Lower lobe of right lung (tissue), 2 donors: Measurements from ENCODE around the gene ACADVL. TPM values are rescaled to one million over a fixed set of nuclear protein-coding genes. Genes with fewer than 3 reads are reported as not detected.

Source experiments
- ATAC-seq, 2 donors: fragments of 200-7000 bp; cut with Tn5 transposase; one replicate each; pipeline ENCODE4 v1.9.1; 2020 to 2022; ENCODE audit warnings: mild to moderate bottlenecking in 2 of 2, moderate library complexity in 2 of 2
- DNase-seq: peaks from one replicate; pipeline ENCODE4 v3.0.0-alpha.2; 2020
- H3K27ac ChIP-seq: fragments of 200-600 bp; one replicate; pipeline ENCODE4 v1.8.0; 2022
- H3K27me3 ChIP-seq: fragments of 200-600 bp; one replicate; pipeline ENCODE4 v1.8.0; 2022; ENCODE audit warnings: low read depth
- H3K36me3 ChIP-seq: fragments of 200-600 bp; one replicate; pipeline ENCODE4 v1.8.0; 2022; ENCODE audit warnings: mild to moderate bottlenecking
- H3K4me1 ChIP-seq: fragments of 200-600 bp; one replicate; pipeline ENCODE4 v1.8.0; 2022
- H3K4me3 ChIP-seq: fragments of 200-600 bp; one replicate; pipeline ENCODE4 v1.8.0; 2022; ENCODE audit warnings: mild to moderate bottlenecking
- H3K9me3 ChIP-seq: fragments of 200-600 bp; one replicate; pipeline ENCODE4 v1.8.0; 2022
- intact Hi-C: fragments of 100-400 bp; cut with DNase I; formaldehyde crosslinking; loops from one replicate; pipeline ENCODE4 v1.11.0; 2022
- total RNA-seq: library from RNA; stranded (reverse); fragmentation: NEBNext Ultra II Directional; extraction: Animal tissue kit (Norgen Biotek cat#: 25700); gene quantifications from one replicate; pipeline ENCODE4 v1.2.1, GENCODE V29; 2021
- TF ChIP-seq, protein P1 (sequence below): fragments of 200-600 bp; IDR thresholded peaks from one replicate; pipeline ENCODE4 v1.8.0; 2022; ENCODE audit warnings: antibody characterized with exemption, mild to moderate bottlenecking
- donor health status: DM: no; HTN: yes; CAD: no; lungs with severe emphysema.

ACADVL gene
- total RNA-seq, 1 donor from 2014 or later: 576 TPM

- H3K27ac ChIP-seq: no peak overlapping the region
- H3K27me3 ChIP-seq: no peaks in the 10 kb centered on the region
- no peak overlapping the region for H3K4me3 ChIP-seq
- peaks cover 4% of the 10 kb centered on the region for H3K4me1 ChIP-seq
- TF ChIP-seq, protein P1, sequence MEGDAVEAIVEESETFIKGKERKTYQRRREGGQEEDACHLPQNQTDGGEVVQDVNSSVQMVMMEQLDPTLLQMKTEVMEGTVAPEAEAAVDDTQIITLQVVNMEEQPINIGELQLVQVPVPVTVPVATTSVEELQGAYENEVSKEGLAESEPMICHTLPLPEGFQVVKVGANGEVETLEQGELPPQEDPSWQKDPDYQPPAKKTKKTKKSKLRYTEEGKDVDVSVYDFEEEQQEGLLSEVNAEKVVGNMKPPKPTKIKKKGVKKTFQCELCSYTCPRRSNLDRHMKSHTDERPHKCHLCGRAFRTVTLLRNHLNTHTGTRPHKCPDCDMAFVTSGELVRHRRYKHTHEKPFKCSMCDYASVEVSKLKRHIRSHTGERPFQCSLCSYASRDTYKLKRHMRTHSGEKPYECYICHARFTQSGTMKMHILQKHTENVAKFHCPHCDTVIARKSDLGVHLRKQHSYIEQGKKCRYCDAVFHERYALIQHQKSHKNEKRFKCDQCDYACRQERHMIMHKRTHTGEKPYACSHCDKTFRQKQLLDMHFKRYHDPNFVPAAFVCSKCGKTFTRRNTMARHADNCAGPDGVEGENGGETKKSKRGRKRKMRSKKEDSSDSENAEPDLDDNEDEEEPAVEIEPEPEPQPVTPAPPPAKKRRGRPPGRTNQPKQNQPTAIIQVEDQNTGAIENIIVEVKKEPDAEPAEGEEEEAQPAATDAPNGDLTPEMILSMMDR: no peak
- no peaks in the 10 kb centered on the region for H3K9me3 ChIP-seq
- ATAC-seq (no peak), DNase-seq (no peak)
- intact Hi-C loops: no loop called here
- peaks cover 17% of the 10 kb centered on the region for H3K36me3 ChIP-seq
These were observed 12.4 kb upstream of the ACADVL start for GRCh38 chr17:7207120-7208001.

GRCh38 chr17:7208027-7208571 lies 11.6 kb upstream of the ACADVL start:
- Histone ChIP-seq H3K36me3 (peaks cover 9% of the 10 kb centered on the region), H3K4me3 (no peak overlapping the region), H3K9me3 (no peaks in the 10 kb centered on the region), H3K4me1 (peaks cover 4% of the 10 kb centered on the region), H3K27me3 (no peaks in the 10 kb centered on the region), H3K27ac (no peak overlapping the region)
- DNase-seq (no peak), ATAC-seq (no peak)
- TF ChIP-seq, protein P1: no peak
- intact Hi-C loops: no loop called here

DNA sequence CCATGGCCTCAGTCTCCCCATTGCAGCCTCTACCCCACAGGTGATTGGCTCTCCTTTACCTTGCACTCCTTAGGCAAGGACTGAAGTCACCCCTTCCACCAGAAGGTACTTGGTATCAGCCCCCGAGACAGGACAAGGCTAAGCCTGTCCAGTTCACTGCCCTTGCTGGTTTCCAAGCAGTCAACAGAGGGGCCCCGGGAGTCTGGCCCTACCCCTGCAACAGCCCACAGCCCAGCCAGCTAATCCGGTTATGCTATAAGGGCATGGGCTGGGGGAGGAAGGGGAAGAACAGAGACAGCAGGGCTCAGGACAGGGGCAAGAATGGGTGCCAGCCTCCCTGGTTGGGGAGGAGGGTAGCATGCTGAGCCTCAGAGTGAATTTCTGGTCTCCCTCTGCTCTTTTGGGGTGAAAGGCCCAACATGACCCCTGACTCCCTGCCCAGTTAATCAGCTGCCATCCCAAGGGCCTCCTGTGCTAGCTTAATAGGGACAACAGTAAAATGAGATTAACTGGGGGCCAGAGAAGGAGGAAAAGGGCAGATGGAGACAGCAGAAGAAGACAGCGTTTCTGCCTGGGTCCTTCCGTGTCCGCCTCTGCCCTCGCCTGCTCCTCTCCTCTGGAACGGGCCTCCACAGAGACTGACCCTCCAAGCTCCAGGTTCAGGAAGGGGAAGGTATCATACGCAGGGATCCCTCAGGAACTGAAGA lies 10.8 kb upstream of the ACADVL start:
- intact Hi-C loops: no loop called here
- TF ChIP-seq, protein P1: no peak
- no peaks in the 10 kb centered on the region for H3K27me3 ChIP-seq
- H3K4me3 ChIP-seq: no peak overlapping the region
- H3K4me1 ChIP-seq: peaks cover 11% of the 10 kb centered on the region
- DNase-seq (no peak), ATAC-seq (no peak)
- H3K27ac ChIP-seq: no peak overlapping the region
- no peaks in the 10 kb centered on the region for H3K9me3 ChIP-seq
- H3K36me3 ChIP-seq: peaks cover 1% of the 10 kb centered on the region

DNA sequence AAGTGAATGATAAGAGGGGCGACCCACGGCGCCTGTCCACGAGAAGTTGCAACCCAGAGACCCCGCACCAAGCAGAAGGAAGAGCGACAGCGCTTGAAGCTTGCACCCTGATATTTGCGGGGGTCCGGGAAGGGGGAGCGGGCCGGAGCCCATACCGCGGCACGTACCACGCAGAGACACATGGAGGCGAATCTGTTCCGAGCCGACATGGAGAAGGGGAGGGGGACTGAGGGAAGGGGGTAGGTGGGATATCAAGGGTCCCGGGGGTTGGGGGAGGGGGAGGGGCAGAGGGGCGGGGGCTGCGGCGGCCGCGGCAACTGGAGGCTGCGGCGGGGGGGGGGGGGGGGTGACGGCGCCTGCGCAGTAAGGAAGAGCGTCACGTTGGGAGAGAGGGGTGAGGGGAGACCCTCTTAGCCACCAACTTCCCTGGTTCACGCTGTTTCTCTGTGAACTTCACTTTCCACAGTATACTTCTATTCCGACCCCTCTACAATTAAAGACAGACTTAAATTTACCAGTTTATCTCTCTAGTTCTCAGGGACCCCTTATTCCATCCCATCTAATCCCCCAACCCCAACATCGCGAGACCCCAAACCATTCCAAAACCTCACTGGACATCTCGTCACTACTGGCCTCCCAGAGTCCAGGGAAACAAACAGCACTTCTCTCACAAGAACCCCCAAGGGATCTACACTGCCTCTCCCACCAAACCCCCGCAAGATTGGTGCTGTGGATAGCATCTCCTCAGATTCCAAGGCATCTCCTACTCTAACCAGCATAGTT lies 8.1 kb upstream of the ACADVL start:
- Histone ChIP-seq H3K4me3 (no peak overlapping the region), H3K4me1 (peaks cover 33% of the 10 kb centered on the region), H3K27ac (no peak overlapping the region), H3K9me3 (no peaks in the 10 kb centered on the region), H3K27me3 (no peaks in the 10 kb centered on the region), H3K36me3 (no peaks in the 10 kb centered on the region)
- ATAC-seq (no peak), DNase-seq (no peak)
- TF ChIP-seq, protein P1: no peak
- intact Hi-C loops: no loop called here

- no peaks in the 10 kb centered on the region for H3K9me3 ChIP-seq
- no peaks in the 10 kb centered on the region for H3K36me3 ChIP-seq
- peak; percentile 84 for DNase-seq
- intact Hi-C loops: no loop called here
- TF ChIP-seq, protein P1: peak; percentile 35
- H3K4me1 ChIP-seq: peaks cover 51% of the 10 kb centered on the region
- H3K27me3 ChIP-seq: no peaks in the 10 kb centered on the region
- peak overlapping the region; percentile 70 for H3K4me3 ChIP-seq
- peak overlapping the region; percentile 80 for H3K27ac ChIP-seq
- ATAC-seq: peak; percentile 4 to 22
These were observed 5.8 kb upstream of the ACADVL start for GRCh38 chr17:7213895-7214299.
